Stimulated activated CD4-positive, alpha-beta T cell treated with anti-CD3 and anti-CD28 coated beads, Interleukin-12 subunit alpha, Interleukin-12 subunit beta, amount 100 ng/mL, for 24 hours (primary cell): ENCODE results near the gene SPAAR.
A peak's percentile ranks its signal among the peaks of the same experiment; 100 is the strongest.
"Not testable (repeated sequence)": the region's sequence is repeated elsewhere in the genome, so short reads cannot be mapped to it uniquely, and the experiment has no call there.

Source experiments
- DNase-seq, 2 experiments: peaks; one replicate each; pipeline ENCODE4 v3.0.0-alpha.2; 2020; ENCODE audit warnings: low read depth in 2 of 2

Gene SPAAR

DNA sequence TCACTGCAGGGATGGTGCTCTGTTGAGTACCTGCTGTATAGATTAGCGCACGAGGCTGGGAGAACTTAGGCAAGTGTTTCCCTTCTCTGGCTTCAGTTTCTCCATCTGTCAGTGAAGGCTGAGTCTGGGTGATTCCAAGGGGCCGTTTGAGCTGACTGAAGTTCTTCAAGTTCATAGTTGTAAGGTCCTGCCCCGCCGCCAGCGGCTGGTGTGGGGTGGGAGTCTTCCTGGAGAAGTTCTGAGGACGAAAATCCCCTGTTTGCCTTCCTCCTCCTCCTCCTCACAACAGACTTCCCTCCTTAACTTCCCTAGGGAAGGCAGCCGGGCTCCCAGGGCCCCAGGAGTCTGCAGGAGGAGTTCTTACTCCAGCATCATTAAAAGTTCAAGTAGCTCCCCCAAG, 5.0 kb upstream of the SPAAR start:
- DNase-seq, result no peak

DNA sequence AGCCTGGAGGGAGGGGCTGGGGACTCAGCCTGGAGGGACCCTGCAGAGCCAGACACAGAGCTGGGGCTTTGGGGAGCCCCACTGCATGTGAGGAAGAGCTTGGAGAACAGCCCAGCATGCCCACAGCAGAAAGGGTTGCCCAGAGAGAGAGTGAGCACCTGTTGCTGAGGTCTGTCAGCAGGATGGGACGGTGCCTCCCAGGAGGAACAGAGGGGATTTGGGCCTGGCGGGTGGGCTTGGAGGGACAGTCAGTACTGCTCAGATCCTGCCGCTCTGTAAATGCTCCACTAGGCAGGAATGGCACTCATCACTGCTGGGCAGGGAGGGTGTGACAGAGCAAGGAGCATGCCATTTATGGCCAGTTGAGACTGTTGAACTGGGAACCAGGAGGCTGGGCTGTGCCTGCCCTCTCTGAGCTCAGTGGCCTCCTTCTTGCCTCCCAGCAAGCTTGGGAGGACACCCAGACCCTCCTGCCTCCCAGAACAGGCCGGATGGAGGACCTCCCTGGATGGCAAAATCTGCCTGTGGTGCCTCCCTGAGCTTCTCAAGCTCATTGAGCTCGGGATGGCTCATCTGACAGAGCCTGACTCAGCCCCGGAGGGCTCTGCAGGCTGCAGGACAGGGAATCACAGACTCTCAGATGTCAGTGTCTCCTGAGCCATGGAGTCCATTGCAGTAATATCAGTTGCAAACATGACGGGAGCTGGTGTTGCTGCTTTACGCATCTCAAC, 4.1 kb upstream of the SPAAR start:
- DNase-seq, result no peak

DNA sequence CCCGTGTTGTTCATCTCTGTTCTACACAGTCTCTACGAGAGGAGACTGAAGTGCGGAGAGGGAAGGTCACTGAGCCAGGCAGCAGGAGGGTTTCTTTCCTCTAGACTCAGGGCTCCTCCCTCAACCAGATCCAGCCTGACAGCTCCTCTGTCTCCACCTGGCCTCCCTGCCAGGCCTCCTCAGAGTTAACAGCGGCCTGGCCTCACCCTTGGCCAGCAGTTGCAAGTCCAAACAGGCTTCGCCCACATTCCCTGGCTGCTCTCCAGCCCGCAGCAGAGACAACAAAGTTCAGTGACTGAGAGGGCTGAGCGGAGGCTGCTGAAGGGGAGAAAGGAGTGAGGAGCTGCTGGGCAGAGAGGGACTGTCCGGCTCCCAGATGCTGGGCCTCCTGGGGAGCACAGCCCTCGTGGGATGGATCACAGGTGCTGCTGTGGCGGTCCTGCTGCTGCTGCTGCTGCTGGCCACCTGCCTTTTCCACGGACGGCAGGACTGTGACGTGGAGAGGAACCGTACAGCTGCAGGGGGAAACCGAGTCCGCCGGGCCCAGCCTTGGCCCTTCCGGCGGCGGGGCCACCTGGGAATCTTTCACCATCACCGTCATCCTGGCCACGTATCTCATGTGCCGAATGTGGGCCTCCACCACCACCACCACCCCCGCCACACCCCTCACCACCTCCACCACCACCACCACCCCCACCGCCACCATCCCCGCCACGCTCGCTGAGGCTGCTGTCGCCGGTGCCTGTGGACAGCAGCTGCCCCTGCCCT, 3.2 kb upstream of the SPAAR start, which contains the start of gene HRCT1:
HRCT1 (plus strand) TSS at position 291 of the 768 bp plus-strand sequence; CDS start at position 377, 86 bp downstream.
- DNase-seq, result no peak

DNA sequence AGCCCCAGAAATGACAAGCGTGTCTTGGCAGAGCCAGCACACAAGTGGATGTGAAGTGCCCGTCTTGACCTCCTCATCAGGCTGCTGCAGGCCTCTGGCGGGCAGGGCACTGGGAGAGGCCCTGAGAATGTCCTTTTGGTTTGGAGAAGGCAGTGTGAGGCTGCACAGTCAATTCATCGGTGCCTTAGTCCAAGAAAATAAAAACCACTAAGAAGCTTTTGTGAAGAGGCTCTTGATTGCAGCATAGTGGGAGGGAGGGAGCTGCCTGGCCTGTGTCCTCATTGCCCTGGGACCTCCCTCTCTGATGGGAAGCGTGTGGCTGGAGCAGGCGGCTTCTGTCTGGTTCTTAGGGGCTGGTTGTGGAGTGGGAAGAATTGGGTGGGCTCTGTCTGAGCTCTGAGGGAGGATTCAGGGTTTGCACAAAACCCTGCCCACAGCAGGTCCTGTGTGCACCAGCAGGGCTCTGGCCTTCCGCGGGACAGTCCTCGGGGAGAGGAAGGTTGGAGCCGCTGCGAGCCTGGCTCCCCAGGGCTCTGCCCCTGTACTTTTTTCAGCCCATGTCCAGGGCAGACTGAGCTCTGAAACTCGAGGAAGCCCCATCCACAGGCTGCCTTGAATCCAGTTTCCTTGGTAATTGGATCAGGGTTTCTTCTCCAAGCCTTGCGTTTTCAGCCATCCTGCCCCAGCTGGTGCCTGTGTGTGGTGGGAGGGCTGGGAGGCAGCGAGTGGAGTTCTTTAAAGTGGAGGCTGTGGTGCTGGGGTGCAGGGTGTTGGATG, 2.2 kb upstream of the SPAAR start:
- no peak for DNase-seq

DNA sequence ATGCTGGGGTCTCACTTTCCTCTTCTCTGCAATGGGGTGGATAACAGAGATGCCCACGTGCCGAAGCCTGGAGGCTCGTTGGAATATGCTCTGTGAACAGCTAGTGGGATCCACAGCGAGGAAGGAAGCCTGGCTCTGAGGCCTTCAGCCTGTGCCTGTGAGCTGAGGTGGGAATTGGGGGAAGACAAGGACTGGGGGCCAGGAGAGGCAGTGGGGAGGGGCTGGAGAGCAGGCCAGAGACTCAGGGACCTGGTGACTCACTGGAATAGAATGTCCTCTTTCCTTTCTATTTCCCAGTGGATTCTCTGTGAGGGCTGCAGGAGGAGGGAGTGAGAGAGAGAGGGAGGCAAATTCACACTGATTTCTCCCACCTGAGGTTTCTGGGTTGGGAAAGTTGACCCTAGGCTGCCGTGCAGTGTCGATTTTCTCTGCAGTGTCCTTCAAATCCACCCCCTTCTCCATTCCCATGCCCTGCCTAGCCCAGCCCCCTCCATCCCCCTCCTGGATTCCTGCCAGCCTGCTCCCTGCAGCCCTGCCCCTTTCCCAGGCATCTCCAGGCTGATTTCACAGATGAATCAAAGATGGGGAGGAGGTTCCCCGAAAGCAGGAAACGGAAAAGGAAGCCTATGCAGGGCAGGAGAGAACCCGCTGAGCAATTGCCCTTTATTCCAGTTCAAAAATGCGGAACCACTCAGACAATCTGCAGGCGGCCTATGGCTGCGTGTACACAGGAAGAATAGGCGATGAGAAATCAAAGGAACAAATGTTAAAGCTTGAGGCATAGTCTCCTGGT, 1.4 kb upstream of the SPAAR start:
- no peak for DNase-seq

DNA sequence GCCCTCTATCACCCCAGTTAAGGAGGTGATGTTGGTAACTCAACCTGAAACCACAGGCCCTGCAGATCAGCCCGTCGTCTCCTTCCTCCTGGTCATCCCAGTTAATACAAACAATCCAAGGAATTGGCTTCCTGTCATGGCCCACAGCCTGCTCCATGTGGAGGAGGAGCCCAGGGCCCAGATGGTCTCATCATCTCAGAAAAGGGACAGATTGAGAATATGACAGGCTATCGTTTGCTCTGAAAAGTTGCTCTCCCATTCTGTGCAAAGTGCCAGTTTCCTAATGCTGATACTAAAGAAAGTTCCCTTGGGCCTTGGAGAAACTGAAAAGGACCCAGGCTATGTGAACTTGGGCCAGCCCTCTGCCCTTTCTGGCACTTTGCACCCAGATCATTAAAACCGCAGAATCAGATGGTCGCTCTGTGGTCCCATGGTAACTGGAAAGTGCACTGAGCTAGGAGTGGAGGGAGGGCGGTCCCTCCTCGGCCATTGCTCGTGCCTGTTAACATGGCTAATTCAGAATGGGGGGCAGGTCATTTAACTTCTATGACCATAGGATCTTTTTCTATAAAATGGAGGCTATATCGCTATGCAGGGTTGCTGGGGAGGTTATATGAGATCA, 675 bp upstream of the SPAAR start:
- DNase-seq, result no peak

DNA sequence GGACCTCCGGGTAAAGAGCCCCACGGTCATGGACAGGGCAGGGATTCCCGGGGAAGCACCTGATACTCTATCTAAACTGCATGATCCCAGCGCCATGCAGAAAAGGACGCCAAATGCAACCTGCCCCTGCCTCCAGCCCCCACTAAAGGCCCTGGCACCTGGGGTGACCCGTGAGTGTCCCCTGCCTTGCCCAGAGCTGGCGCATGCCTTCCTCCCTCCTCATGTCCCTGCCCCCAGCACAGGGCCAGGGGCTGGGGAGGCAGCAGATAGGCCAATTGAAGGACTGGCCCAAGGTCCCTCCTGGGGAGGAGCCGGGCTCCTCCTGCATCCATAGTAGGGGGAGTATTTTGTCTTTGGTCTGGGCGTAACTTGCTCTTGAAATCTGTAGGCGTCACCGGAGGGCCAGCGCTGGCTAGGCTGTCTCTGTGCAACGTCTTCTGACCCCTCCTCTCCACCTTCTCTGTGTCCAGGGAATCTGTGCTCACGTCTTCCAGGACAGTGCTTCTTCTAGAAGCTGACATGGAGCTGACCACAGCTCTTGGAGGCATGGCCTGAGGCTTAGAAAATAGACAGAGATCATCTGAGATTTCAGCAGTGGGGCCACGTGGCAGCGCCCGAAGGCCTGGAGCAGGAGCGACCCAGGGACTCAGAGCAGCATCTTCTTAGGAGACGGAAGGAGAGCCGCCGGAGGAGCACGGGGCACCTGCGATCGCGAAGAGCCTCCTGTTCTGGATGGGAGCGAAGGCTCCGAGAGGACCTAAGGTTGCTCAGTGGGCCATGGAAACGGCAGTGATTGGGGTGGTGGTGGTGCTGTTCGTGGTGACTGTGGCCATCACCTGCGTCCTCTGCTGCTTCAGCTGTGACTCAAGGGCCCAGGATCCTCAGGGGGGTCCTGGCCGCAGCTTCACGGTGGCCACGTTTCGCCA, 660 bp downstream of the SPAAR start:
- no peak for DNase-seq

DNA sequence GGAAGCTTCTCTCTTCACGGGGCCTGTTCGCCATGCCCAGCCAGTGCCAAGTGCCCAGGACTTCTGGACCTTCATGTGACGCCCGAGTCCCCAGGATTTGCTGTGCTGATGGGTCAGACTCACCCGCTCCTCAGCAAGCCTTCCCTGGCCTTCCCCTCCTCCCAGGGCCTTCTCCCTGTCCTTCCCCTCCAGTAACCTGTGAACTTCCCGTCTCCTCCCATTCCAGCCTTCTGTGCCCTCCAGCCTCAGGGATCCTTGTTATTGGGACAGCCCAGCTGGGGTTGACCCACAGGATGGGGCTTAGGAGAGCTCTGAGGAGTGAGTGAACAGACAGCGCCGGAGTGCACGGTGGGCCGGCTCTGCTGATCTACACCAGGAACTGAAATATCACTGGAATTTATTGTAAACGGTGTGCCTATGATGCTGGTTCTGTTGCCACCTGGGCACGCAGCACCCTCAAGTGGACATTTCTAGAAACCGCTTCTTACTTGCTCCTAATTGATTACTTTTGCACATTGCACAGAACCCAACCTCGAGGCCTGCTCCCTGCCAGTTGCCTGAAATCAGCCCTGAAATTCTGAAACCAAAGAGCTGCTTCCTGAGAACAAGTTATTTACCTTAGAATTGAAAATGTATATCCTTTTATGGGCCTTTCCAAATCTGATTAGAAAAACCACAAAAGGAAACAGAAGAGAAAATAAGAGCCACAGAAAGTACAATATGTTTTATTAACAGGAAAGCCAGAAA, 1.5 kb downstream of the SPAAR start:
- peak in 1 of 2 experiments; percentile 33 for DNase-seq

DNA sequence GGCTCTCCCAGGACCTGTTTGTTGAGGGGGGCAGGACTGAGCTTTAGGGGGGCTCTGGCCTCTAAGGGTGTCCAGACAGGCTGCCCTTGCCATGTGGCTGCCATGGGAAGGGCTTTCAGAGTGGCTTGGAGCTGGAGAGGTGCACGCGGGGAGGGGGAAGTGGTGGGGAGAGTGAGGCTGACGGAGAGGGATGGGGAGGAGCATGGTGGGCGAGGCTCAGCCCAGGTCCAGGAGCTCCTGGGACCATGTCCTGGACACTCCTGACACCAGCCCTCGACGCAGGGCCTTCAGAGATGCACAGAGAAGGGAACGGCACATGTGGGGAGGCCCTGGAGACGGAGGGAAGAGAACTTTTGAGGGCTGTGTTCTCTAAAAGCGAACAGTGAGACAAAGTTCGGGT, 2.4 kb downstream of the SPAAR start:
- no peak for DNase-seq

DNA sequence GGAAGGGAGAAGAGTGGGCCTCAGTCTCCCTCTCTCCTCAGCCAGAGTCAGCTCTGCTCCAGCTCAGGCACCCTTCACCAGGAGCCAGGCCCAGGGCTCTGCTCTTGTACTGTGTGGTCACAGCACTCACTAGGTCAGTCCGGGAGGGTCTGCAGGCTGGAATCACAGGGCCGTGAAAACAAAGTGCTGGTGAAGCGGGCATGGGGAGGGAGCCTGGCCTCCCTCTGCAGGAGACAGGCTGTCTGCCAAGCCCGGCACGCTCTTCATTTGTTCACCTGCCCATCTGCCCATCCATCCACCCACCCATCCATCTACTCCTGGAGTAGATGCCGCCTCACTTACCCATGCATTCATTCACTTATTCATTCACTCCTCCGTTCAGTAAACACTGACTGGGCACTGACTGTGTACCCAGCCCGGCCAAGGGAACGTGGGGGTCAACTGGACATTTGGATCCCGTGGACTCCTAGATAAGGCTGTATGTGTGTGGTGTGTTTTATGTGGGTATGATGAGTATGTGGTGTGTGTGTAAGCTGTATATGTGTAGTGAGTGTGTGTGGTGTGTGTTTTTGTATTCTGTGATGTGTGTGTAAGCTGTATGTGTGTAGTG, 3.6 kb downstream of the SPAAR start:
- DNase-seq, result no peak

DNA sequence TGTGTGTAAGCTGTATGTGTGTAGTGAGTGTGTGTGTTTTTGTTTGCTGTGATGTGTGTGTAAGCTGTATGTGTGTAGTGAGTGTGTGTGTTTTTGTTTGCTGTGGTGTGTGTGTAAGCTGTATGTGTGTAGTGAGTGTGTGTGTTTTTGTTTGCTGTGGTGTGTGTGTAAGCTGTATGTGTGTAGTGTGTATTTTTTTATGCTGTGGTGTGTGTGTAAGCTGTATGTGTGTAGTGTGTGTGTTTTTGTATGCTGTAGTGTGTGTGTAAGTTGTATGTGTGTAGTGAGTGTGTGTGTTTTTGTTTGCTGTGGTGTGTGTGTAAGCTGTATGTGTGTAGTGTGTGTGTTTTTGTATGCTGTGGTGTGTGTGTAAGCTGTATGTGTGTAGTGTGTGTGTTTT, 4.1 kb downstream of the SPAAR start:
- not testable (repeated sequence) for DNase-seq

DNA sequence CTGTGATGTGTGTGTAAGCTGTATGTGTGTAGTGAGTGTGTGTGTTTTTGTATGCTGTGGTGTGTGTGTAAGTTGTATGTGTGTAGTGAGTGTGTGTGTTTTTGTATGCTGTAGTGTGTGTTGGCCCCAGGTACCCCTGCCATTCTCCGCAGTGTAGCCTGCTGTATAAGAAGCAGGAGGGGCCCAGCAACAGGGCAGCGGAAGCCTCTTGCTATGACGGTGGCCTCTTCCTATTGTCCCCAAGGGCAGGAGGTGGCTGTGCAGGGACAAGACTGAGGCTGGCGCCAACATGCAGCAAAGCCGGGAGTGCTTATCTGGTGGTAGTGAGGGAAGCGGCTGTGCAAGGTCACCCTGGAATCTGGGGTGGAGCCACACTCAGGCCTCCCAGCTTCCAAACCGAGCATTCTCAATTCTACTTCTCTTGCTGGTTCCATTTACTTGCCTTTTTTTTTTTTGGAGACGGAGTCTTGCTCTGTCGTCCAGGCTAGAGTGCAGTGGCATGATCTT, 5.1 kb downstream of the SPAAR start:
- DNase-seq, result no peak

DNA sequence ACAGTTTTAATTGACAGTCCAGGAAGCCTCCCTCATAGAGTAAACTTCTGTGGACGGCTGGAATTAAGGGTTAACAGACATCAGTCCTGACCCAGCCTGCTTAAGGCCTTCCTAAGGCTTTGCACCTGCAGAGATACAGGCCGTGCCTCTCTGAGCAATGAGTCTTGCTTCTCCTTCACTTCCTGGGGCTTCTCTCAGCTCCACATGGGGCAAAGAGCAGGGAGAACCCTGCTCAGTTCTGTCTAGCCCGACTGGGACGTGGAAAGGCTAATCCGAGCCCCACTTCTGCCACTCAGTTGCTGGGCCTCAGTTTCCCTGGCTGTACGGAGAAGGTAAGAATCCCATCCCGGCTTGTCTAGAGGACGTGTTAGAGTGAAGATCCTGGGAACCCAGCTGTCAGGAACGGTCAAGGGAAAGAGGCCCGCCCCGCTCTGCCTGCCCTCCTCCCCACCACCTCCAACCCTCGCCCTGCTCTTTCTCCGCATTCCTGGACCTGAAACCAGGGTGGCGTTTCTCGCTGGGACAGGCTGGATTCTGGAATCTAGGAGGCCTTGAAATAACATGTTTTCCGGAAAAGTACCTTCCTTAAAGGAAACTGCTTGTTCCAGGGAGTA, 6.5 kb downstream of the SPAAR start:
- no peak for DNase-seq

DNA sequence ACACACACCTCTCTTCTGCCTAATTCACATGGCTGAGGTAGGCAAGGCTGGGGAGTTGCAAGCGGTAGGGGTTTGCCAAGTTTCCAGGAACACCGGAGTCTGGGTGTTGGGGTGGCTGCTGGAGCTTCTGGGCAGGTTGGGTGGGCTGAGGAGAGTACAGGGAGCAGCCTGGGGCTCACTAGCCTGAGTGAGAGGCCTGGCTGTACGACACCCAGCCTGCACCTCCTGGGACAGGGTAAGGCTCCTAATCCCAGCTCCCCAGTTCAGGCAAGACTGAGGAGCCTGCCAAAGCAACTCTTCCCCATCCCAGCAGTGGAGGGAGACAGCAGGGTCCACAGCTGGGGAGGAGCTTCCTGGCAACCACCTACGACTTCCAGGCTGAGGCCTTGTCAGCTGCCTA, 8.0 kb downstream of the SPAAR start:
- no peak for DNase-seq

DNA sequence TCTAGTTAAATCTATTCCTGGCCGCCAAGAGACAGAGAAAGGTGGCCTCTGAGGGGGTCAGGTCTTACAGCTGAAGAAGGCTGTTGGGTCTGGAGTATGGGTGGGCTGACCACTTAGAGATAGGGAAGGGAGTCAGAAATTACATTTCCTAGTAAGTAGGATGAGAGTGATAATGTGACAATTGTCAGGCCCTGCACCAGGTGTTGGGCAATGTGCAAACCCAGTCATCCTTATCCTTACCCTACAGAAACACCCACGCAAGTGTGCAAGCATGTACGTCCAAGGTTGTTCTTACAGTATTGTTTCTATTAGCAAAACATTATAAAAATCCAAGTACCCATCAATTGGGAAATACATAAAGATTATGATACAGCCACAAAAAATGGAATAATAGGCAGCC, 9.5 kb downstream of the SPAAR start:
- no peak for DNase-seq

DNA sequence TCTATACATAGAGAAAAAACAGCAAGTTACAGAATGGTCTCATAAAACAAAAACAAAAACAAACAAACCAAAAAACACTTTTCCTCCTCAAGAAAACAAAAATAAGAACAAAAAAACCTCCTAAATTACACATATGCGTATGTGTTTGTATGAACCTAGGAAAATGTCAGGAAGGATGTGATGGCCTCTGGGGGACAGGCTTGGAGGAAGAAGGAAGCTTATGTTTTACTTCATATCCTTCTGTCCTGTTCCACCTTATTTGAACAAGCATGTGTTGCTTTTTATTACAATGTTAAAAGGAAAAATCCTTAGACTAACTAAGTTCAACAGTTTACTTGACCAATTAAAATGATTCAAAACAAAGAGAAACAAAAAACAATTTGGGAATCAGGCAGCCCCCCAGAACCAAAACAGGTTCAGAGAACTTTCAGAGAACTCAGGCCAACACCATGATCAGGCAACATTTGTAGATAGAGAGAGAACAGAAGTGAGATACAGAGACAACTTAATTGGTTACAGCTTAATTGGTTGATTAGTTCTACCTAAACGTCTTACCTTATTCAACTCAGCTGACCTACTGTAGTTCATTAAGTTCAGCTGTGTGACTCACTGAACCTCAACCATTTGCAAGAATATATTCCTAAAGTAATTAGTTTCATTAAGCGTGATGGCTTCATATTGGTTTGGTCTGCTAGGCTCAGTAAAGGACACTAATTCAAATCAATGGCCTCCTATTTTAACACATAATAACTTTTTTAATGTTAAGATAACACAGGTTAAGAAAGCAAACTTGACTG, 10.1 kb downstream of the SPAAR start:
- no peak for DNase-seq

DNA sequence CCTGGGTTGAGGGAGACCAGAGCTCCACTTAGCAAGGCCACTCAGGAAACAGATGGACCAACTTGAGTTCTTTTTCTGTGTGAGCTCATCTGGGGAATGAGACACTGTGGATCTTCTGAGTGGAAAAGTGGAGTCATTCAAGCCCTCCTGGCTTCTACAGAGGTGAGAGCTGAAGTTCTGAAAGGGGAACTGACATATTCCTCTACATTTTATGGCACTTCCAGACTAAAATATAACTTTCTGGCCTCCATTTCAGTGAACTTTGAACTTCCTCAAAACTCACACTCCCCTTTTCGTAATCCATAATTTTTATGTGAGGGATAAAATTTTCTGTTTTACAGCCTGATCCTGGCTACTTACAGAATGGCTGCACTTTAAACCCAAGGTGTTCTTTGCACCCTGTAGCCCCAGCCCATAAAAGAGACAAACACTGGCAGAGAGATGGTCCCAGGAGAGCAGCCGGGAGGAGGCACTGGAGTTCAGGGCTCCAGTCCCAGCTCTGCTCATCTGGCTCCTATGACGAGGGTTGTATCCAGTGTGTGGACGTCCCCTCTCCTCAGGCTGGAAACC, 10.8 kb downstream of the SPAAR start:
- no peak for DNase-seq
